Muscle of back (tissue), 11 donors: ENCODE results near the gene PRKAG2. TPM values are rescaled to one million over a fixed set of nuclear protein-coding genes. Genes with fewer than 3 reads are reported as not detected.

Source experiments
- DNase-seq, 3 donors: peaks; one replicate each; pipeline versions ENCODE4 v3.0.0 to v3.0.0-alpha.2; 2013
- polyA plus RNA-seq, 10 donors: library from polyadenylated mRNA; unstranded; fragments of 120-200 nt; gene quantifications; one replicate each; pipeline ENCODE4 v1.2.1, GENCODE V29; 2013; ENCODE audit not compliant: insufficient read length in 10 of 10

Gene PRKAG2
- polyA plus RNA-seq, 10 donors, result 11.5 to 17.2 (median 15.0) TPM

DNA sequence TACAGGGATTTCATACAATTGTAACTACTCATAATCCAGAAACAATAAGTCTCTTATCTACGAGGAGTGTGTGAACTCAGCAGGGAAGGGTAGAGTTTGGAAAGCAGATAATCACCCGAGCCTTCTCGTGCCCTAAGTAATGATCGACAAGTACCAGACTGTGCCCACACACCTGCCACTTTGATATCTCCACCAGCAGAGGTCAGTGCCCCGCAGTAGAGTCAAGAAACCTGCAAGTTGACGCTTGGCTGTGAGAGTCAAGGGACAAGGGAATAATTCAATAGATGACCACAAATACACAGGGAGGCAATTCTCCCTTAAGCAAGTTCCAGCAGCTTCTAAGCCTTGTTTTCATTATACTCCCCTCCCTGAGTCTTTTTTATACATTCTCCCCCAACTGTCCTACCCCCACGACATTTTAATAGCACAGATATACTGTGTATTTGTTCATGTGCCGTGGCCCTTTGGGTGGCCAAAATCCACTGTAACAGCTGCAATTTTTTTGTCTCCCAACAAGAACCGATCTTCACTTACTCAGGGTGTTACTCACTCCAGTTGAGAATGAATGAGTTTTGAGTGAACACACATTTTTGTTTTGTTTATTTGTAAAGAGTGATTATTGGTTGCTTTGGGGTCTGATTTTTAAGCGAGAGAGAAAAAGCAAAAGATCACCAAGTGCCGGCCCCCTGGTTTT is 250.3 kb downstream of the PRKAG2 start:
- peak in 1 of 3 donors; percentile 19 for DNase-seq

DNA sequence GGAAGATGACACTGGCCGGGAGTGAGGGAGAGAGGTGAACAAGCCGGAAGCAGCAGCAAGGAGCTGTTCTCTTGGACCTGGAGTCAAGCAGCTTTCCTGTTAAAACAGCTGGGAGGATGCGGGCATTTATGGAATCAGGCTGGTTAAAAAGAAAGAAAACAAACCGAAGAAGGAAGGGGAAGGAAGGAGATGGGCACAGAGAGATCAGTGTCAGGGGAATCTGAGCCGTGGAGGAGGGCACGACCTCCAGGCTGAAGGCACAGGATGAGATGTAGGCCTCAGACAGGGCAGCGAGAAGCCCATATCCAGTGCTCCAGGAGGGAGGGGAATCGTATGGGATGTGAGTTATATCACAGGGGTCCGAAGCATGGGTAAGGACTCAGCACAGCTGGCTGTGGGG is 251.3 kb downstream of the PRKAG2 start:
- no peak for DNase-seq

DNA sequence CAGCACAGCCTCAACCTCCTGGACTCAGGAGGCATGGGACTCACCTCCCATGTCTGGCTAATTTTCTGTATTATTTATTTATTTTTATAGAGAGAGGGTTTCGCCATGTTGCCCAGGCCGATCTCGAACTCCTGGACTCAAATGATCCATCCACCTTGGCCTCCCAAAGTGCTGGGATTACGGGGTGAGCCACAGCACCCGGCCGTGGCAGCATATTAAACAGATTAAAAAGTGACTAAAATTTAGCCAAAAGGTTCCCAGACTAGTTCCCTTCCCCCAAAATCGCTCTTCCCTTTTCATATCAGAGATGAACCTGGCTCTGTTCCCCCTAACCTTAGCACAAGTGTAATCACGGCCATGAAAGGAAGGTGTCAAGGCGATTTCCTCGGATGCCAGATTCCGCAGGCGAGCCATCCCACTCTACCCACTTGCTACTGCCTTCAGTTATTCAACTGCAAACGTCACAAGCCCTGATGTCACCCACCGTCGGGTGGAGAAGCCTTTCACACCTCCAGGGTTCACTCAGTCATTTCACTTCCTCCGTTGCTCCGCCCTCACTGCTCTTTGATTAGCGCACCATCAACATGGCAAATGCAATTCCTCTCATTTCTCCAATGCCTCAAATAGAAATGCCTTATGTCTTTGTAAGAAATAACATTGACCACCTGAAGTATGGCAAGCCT is 252.5 kb downstream of the PRKAG2 start:
- no peak for DNase-seq

DNA sequence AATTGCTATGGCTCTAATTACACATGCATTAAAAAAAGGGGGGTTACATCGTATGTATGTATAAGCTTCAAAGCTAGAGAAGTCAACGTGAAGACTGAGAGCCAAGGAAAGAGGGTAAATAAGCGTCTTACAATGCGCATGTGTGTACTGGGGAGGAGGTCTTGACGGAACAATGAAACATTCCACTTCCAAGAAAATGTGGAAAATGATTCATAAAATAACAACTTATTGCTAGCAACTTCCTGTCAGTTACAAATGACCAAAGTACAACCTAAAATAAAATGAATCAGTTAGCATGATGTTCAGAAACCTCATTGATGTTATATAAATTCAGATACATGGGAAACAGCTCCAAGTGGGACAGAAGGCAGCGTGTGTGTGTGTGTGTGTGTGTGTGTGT is 253.1 kb downstream of the PRKAG2 start:
- DNase-seq, result peak in 1 of 3 donors; percentile 47

DNA sequence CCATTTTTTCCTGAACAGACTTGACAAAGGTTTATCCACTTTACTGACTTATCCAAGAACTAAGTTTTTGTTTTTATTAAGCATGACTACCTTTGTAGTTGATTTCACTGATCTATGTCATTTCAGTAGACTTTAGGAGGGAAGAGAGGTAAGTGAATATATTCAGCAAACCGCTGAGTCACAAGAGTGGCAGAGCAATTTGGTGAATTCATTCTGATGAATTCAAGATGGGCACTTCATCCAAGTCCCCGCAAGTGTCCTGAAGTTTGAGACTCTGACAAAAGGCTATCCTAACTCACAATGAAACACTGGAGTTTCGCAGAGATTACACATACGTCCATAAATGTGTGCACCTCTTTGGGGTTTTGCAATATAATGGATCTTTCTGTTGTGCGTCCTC is 255.0 kb downstream of the PRKAG2 start:
- DNase-seq, result no peak

DNA sequence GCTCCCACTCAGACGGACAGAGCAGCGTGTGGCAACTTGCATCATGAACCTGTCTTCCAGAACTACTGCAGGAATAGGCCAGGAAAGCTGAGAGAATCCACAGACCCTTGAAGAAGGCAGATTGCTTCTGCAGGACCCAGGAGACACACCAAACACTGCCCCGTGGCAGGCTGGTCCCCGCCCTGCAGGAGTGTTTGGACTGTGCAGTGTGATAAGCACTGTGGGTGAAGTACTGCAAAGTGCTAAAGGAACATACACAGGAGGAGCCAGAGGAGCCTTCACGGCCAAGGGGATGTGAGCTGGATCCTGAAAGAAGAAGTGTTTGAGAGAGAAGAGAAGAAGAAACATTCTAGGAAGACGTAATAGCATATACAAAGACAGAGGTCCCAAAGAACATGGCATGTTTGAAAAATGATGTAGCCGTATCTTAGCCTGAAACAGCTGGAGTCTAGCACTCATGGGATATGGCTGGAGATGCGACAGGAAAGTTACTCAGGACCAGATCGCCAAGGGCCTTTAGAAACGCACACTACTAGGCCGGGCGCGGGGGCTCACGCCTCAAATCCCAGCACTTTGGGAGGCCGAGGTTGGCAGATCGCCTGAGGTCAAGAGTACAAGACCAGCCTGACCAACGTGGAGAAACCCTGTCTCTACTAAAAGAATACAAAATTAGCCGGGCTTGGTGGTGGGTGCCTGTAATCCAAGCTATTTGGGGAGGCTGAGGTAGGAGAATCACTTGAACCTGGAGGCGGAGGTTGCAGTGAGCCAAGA is 260.3 kb downstream of the PRKAG2 start:
- DNase-seq, result no peak

DNA sequence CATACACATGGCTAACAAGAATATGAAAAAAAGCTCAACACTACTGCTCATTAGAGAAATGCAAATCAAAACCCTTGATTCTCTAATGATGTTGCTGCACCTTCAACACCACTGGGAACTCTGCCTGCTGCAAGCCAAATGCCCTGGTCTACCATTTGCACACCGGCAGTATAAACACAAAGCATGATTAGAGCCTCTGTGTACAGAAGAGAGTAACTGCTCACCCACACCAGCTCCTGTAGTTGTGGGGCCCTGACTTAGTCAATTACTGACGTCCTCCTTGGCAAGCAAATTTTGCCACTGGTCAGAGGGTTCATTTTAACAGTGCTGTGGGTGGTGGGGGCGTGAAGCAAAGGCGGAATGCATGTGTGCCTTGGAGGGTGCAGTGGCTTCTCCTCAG is 261.1 kb downstream of the PRKAG2 start:
- no peak for DNase-seq

DNA sequence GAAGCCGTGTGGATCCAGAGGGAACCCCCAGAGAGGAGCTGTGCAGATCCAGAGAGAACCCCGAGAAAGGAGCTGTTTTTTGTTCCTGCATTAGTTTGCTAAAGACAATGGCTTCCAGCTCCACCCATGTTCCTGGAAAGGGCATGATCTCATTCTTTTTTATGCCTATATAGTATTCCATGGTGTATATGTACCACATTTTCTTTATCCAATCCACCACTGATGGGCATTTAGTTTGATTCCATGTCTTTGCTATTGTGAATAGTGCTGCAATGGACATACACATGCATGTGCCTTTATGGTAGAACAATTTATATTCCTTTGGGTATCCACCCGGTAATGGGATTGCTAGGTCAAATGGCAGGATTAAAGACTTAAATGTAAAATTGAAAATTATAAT is 261.9 kb downstream of the PRKAG2 start:
- DNase-seq, result no peak

DNA sequence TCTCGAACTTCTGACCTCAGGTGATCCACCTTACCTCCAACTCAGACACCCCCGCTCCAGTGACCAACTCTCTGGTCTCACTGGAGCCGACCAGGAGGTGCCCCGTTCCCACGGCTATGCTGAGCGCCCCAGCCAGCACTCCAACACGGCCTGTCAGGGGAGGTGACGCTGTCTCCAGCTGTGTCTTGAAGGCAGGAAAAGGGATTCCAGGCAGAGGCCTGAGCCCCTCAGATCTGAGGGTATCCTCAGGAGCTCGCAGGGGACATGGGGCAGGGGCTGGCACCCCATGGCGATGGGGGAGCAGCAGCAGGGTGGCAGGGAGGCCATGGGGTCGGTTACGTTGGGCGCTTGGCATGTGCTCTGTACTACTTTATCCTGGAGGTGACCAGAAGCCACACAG is 262.9 kb downstream of the PRKAG2 start:
- DNase-seq, result no peak

DNA sequence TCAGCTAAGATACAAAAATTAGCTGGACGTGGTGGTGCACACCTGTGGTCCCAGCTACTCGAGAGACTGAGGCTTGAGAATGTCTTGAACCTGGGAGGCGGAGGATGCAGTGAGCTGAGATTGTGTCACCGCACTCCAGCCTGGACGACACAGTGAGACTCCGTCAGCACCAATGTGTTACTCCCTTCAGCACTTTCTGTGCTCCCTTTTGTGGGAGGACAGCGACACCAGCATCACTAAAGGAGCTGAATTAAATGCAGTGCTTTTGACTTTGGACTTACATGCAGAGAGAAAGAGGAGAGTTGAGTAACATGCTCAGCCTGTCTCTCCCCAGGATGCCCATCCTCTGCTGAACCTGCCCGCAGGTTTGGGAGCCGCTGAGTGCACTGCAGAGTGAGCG is 265.0 kb downstream of the PRKAG2 start:
- no peak for DNase-seq

DNA sequence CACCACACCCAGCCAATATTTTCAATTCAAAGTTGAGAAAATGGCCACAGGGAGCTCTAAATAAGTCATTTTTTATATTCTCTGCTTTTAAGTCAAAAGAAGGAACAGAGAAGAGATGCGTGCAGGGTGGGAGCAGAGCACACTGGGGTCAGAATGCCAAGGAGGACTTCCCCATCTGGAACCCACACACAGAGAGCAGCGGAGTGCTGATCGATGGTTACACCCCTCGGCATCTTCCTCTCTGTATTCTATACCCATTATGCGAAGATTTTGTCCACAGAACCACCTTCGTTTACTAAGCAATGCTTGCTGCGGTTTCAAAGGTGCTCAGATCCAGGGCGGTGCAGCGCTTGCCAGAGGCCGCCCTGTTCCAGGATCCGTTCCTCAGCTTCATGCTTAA is 265.9 kb downstream of the PRKAG2 start:
- no peak for DNase-seq

DNA sequence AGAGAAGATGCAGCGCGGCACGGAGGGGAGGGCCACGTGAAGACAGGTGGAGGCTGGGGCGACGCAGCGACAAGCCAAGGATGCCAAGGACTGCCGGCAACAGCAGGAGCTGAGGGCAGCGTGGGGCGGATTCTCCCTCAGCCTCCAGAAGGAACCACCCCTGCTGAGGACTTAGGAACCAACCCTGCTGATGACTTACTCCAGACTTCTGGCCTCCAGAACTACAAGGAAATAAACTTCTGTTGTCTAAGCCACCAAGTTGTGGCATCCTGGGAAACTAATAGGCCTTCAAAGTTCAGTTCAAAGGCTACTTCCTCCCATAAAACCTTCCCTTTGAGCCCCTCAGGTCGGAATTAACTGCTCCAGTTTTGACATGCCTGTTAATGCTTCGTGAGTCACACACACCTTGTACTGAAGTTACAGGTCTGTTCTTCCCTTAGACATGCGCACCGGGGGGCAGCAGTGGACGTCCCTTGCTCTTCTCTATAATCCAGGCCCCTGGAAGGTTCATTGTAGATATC is 268.8 kb downstream of the PRKAG2 start:
- no peak for DNase-seq

DNA sequence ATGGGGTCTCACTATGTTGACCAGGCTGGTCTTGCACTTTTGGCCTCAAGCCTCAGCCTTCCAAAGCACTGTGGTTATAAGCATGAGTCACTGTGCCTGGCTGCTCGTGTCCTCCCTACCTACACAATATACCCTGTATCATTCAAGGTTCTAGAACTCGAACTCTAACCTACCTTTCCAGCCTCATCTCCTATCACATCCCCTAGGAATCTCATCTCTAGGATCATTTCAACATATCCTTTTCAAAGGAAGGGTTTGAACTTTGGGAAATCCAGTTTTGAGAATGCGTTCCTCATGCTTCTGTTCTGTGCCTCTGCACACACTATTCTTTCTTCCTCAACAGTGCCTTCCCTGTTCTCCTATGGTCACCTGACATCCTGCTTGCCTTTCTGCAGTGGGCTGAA is 269.4 kb downstream of the PRKAG2 start:
- DNase-seq, result no peak

DNA sequence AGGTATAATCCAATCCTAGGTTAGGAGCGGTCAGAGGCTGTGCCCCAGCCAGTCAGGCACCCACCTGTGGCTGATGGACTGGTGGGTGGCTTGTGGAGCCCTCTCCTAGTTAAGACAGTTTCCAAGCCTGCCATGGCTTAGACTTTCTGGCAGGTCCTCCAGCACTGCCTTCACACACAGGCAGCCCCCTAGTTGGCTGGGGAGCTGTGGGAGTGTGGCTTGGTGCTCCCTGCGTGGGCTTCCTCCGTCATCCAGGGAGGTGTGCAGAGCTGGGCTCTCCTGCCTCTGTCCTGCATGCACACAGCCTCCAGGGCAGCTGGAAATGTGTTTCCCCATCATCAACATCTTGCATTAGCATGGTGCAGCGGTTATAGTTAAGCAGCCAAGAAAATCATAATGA is 273.0 kb downstream of the PRKAG2 start:
- DNase-seq, result no peak

DNA sequence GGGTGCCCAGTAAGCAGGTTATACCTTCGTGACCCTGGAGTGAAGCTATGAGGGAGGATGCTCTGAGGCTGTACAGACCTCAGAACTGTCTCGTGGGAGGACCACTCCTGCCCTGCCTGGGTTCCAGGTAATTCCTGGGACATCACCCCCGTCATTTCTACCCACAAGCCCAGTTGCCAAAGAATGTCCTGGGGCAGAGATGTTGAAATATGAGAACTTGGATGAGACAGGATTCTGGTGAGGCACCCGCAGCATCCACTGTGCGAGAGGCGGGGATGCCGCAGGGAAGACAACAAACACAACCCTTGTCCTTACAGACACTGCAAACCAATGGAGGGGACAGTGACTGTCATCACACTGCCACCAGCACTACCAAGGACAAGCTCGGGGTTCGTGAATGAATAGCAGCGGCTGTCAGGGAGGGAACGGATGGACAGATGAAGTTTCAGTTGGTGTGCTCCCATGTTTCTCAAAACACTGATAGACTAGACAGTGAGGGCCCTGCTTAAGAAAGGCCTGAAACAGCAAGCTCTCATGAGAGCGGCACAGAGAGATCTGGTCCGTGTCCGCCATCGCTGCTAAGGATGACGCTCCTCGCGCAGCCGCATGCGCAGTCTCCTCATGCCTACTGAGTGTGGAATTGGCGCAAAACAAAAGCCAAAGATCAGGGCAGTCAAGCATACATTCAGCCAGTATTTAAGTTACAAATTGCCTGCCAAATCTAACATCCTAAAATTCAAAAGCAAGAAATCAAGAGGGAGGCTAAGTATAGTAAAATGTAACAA is 275.2 kb downstream of the PRKAG2 start:
- DNase-seq, result no peak

DNA sequence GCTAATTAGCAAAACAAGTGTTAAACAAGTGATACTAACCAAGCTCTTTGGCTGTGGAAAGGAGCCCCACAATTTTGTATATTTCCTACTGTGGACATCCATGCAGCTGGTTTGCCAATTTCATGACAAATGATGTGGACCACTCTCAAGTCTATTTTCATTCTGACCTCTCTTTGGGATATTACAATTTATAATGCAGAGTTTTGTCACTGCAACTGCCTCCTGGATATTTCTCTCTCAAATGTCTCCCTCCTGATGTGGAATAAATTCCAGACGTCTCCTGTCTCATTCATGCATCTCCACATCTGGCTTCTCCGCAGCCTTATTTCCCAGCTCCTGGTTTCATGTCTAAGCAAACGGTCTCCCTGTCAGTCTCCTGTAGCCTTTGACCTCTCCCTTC is 276.6 kb downstream of the PRKAG2 start:
- DNase-seq, result peak in 2 of 3 donors; percentile 13 to 41

DNA sequence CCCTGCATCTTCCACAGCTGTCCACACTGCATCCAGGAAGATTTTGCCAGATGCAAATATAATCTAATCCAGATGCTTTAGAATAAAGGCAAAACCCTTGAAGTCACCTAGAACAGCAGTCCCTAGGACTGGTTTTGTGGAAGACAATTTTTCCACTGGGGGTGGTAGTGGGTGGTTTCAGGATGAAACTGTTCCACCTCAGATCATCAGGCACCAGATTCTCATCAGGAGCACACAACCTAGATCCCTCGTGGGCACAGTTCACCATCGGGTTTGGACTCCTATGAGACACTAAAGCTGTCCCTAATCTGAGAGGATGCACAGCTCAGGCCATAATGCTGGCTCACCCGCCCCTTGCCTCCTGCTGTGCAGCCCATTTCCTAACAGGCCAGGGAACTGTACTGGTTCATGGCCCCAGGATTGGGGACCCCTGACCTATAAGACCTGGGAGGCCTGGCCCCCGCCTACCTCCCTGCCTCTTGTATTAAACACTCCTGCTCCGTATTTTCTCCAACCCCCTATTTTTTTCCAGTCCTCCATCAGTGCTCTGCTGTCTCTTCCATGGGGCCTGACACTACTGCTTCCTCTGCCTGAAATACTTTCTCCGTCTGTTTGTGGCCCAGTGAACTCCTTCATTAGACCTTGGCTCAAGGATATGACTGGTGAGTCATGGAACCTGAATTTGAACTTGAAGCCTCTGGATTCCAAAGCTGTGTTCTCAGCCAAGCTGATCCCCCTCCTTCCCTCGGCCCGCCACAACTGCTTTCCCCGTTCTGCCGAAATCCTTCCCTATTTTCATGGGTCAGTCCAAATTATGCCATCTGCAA is 277.3 kb downstream of the PRKAG2 start:
- peak; percentile 68 to 88 (median 72) for DNase-seq

DNA sequence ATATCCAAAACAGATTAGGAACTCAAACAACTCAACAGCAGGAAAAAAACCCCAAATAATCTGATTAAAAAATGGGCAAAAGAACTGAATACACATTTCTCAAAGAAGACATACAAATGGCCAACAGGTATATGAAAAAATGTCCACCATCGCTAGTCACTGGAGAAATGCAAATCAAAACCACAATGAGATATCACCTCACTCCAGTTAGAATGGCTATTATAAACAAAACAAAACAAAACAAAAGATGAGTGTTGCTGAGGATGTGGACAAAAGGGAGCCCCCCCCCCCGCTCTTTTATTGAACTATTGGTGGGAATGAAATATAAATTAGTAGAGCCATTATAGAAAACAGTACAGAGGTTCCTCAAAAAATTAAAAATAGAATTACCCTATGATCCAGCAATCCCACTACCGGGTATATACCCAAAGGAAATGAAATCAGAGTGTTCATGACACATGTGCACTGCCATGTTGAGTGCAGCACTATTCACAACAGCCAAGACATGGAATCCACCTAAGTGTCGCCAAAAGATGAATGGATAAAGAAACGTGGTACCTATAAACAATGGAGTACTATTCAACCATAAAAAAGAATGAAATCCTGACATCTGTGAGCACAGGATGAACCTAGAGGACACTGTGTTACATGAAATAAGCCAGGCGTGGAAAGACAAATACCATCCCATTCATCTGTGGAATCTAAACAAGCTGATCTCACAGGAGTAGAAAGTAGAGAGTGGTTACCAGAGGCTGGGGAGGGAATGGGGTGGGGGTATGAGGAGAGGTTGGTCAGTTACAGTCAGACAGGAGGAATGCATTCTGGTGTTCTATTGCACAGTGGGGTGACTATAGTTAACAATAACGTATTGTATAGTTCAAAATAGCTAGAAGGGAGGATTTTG is 279.1 kb downstream of the PRKAG2 start:
- peak in 1 of 3 donors; percentile 68 for DNase-seq

DNA sequence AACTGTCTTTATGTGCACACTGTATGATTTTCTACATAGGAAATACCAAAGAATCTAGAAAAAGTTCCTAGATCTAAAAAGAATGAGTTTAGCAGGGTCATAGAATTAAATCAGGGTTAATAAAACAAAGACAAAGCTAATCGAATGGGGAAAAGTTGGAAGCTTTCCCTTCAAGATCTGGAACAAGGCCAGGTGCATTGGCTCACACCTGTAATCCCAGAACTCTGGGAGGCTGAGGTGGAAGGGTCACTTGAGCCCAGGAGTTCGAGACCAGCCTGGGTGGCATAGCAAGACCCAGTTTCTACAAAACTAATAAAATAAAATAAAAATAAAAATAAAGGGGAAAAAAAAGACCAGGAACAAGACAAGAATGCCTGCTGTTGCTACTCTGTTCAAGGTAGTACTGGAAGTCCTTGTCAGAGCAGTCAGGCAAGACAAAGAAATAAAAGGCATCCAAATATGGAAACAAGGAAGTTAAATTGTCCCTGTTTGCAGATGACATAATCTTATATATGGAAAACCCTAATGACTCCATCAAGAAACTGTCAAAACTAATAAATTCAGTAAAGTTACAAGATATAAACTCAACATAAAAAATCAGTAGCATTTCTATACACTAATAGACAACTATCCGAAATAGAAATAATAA is 281.1 kb downstream of the PRKAG2 start:
- DNase-seq, result no peak
